ENCODE data around the gene ARL3.
A peak's percentile ranks its signal among the peaks of the same experiment; 100 is the strongest.
"Not testable (repeated sequence)": the region's sequence is repeated elsewhere in the genome, so short reads cannot be mapped to it uniquely, and the experiment has no call there.

Gene ARL3

GRCh38 chr10:102735065-102735562, 20.9 kb upstream of the ARL3 start:
- no peak for DNase-seq

GRCh38 chr10:102732661-102733060, 18.5 kb upstream of the ARL3 start:
- no peak for DNase-seq

GRCh38 chr10:102731222-102731800, 17.1 kb upstream of the ARL3 start:
- no peak for DNase-seq

- DNase-seq: peak; percentile 59
Observed at GRCh38 chr10:102729029-102730026, 15.1 kb upstream of the ARL3 start.

- DNase-seq: no peak
Observed at GRCh38 chr10:102727037-102727818, 13.0 kb upstream of the ARL3 start.

GRCh38 chr10:102726274-102726673, 12.1 kb upstream of the ARL3 start:
- DNase-seq: no peak

- DNase-seq: no peak
Observed at GRCh38 chr10:102723989-102724388, 9.8 kb upstream of the ARL3 start.

- peak; percentile 29 for DNase-seq
Observed at GRCh38 chr10:102721954-102722353, 7.8 kb upstream of the ARL3 start.

GRCh38 chr10:102720775-102721301, 6.6 kb upstream of the ARL3 start:
- no peak for DNase-seq

- DNase-seq: no peak
Observed at GRCh38 chr10:102720337-102720736, 6.1 kb upstream of the ARL3 start.

- no peak for DNase-seq
Observed at GRCh38 chr10:102718220-102718619, 4.0 kb upstream of the ARL3 start.

- DNase-seq: not testable (repeated sequence)
Observed at GRCh38 chr10:102716900-102717565, 2.8 kb upstream of the ARL3 start.

- DNase-seq: no peak
Observed at GRCh38 chr10:102715880-102716279, 1.7 kb upstream of the ARL3 start.

GRCh38 chr10:102714621-102715455, 641 bp upstream of the ARL3 start, which contains the start of gene SFXN2:
SFXN2 (plus strand) TSS chr10:102714636; CDS start chr10:102726637, 12,001 bp downstream.
- peak; percentile 57 for DNase-seq

- no peak for DNase-seq
Observed at GRCh38 chr10:102713539-102713813, 721 bp downstream of the ARL3 start.

- DNase-seq: no peak
Observed at GRCh38 chr10:102712843-102713538, 1.2 kb downstream of the ARL3 start.

GRCh38 chr10:102712089-102712488, 2.1 kb downstream of the ARL3 start:
- DNase-seq: peak; percentile 58

- peak; percentile 90 for DNase-seq
Observed at GRCh38 chr10:102710609-102711008, 3.6 kb downstream of the ARL3 start.

- no peak for DNase-seq
Observed at GRCh38 chr10:102705531-102705930, 8.7 kb downstream of the ARL3 start.

- no peak for DNase-seq
Observed at GRCh38 chr10:102704915-102705314, 9.3 kb downstream of the ARL3 start.

- DNase-seq: no peak
Observed at GRCh38 chr10:102702742-102703141, 11.5 kb downstream of the ARL3 start.

All from activated CD4-positive, alpha-beta T cell treated with anti-CD3 and anti-CD28 coated beads, Interleukin-2, amount 50 U/mL, for 16 hours (primary cell).